HG03520 (cell line): ENCODE results near the gene ITM2C.
A peak's percentile ranks its signal among the peaks of the same experiment; 100 is the strongest.

Source experiments
- ATAC-seq: cut with Tn5 transposase; IDR thresholded peaks from one replicate; pipeline ENCODE4 v1.9.1; 2021; ENCODE audit warnings: mild to moderate bottlenecking, moderate library complexity; ENCODE audit not compliant: unreplicated experiment

ITM2C gene

DNA sequence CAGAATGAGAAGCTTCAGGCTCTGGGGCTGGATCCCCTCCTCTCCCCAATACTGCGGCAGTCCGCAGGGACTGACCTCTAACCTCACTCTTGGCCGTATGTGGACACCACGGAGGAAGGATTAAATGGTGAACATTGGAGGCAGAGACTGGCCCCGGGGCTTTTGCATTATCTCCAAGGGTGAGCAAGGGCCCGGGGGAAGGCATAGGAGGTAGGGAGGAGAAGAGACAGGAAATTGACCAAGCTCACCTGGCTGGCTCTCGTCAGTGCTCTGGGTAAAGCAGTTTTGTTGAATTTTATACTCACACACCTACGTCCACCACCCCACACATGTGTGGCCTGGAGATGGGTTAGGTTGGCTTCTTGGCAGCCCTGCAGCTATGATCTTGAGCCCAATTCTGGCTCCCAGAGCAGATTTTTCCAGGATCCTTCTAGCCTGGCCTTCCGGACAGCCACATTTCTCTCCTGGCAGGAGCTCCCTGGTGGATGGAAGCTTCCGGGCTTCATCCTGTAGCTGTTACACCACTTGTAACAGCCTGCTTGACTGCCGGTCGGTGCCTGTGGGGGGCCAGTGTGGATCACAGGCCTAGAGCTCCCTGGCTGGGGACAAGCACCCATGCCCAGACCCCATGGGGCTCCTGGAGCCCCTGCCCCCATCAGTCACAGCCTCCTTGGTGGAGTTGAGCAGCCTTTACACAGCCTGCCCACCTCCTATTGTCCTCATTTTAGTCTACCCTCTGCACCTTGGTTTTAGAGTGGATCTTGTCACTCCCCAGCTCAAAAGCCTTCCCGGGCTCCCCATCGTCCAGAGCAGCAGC, 7.6 kb downstream of the ITM2C start:
- ATAC-seq = no peak

DNA sequence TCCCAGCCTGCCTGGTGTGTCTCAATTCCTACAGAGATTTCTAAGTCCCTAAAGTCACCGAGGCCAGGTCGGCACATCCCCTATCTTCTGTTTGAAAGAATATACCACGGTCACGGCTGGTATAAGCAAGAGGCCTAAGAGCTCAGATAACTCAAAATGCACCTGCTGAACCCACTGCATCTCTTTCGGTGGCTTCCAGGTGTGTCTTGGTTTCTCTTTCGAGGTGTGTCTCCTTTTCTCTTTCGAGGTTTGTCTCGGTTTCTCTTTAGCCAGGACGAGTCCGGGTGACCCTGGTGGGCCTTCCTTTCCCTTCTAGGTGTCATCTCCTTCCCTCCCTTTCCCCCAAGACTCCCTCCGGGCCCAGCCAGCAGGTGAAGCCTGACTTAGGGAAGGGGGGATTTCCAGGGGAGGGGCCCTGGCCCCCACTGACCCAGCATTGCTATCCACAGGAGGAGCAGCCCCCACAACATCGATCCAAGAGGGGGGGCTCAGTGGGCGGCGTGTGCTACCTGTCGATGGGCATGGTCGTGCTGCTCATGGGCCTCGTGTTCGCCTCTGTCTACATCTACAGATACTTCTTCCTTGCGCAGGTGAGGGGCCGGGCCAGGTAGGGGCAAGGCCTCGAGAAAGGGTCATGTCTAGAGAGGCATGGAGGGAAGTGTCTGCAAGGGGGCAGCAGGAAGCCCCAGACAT, 8.4 kb downstream of the ITM2C start:
- ATAC-seq = peak; percentile 68

DNA sequence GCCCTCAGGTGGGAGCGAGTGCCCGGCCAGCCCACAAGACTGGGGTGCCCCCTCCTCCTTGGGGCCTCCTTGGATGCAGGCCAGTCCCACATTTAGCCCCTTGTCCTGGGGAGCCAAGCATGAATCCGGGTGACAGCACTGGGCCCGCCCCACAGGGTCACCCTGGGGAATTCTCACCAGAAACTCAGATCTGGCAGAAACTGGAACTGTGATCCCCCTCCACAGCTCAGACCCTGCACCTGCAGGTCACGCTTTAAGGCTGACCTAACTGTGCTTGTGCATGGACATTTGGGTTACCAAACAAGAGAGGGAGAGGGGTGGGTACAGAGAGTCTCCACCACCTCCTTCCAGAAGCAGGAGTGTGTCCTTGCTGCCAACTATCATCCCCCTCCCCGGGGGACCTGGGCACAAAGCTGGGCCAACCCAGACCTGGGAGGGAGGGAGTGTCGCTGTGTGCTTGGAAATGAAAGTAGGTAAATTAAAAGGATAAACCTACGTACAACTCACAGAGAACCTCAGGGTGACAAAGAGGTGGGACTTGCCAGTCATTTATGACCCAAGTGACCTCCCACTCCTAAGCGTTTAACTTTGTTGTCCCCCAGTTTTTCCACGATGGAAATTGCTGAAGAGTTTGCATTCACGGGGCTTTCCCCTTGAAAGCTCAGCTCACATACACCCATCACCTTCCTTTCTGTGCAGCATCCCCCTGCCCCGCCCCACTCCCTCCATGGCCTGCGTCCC, 9.1 kb downstream of the ITM2C start:
- peak; percentile 64 for ATAC-seq

DNA sequence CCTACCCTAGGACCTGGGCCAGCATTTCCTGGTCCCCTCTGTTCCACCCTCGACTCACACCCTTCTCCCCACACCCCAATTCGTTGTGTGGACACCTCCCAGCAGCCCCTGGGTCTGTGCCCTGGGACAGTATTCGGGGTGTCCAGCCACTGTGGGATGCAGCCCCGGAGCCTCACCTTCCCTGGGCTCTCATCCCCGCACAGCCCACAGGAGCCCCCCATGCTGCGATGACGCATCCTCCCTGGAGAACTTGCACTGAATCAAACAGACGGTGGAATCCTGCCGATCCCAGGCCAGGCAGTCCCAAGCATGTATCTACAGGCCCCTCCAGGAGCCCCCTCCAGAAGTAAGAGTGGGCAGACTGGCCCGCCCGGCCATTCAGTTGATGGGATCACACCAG, 9.7 kb downstream of the ITM2C start:
- no peak for ATAC-seq

DNA sequence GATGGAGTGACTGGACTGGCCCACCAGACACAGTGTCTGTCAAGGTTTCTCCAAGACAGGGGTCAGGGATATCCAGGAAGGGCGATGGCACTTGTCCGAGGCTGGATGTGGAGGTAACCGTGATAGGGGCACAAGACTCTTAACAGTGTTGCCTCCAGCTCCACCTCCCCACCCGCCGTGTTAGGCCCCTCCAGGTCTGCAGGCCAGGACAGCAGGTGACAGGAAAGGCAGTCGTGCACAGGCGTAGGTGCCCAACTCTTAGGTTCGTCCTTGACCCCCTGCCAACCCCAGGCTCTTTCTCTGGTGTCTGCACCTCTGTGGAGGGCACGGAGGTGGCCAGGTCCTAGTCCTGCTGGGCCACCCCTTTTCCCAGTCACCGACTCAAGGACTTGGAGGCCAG, 10.1 kb downstream of the ITM2C start:
- no peak for ATAC-seq

DNA sequence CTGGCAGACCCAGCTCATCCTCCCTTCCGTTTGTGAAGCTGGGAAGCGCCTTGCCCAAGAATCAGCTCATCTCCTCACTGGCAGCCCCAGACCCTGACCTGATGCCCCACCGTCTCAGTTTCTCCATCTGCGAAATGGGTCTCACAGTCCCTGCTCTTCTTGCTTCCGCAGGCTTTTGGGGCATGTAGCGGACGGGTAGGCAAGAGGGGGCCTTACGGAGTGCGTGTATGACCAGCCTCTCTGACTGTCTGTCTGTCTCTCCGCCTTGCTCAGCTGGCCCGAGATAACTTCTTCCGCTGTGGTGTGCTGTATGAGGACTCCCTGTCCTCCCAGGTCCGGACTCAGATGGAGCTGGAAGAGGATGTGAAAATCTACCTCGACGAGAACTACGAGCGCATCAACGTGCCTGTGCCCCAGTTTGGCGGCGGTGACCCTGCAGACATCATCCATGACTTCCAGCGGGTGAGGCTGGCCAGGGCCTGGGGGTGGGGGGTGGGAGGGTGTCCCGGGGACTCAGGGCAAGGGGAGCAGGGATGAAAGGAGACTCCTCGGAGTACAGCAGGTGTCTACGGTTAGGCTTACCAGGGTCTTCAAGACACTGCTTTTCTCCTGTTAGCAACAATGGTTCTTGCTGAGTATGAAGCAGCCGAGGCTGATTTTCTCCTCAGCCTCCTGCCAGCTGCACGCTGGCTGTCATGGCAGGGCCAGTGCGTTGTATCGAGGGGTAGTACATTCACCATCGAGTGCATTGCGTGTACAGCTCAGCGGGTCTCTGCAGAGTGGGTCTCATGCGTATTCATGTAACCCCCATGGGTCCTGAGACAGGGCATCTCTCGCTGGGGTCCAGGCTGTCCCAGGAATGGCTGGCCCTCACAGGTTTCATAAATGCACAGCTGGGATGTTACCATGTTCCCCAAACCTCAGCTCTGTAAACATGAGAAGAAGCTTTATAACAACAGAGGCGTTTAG, 10.9 kb downstream of the ITM2C start:
- ATAC-seq = no peak

DNA sequence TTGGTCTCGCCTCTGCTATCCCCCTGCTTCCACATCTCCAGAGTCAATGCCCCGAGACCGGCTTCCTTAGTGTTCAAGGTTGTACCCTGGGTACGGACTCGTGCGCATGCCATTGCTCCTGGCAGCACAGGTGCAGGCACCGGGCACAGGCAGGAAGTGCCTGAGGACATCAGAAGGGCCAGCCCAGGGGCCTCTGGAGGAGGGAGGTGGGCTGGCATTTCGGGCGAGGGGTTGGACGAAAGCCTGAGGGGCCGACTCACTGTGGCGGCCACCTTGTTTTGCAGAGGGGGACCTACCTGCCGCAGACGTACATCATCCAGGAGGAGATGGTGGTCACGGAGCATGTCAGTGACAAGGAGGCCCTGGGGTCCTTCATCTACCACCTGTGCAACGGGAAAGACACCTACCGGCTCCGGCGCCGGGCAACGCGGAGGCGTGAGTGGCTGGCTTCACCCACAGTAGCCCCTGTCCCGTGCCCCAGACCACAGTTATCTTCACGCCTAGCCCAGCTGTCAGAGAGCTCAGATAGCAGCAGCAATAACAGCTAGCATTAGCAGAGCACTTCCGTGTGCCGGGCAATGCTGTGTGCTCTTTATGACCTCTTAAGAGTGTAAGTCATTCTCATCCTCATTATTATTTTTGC, 12.5 kb downstream of the ITM2C start:
- no peak for ATAC-seq

DNA sequence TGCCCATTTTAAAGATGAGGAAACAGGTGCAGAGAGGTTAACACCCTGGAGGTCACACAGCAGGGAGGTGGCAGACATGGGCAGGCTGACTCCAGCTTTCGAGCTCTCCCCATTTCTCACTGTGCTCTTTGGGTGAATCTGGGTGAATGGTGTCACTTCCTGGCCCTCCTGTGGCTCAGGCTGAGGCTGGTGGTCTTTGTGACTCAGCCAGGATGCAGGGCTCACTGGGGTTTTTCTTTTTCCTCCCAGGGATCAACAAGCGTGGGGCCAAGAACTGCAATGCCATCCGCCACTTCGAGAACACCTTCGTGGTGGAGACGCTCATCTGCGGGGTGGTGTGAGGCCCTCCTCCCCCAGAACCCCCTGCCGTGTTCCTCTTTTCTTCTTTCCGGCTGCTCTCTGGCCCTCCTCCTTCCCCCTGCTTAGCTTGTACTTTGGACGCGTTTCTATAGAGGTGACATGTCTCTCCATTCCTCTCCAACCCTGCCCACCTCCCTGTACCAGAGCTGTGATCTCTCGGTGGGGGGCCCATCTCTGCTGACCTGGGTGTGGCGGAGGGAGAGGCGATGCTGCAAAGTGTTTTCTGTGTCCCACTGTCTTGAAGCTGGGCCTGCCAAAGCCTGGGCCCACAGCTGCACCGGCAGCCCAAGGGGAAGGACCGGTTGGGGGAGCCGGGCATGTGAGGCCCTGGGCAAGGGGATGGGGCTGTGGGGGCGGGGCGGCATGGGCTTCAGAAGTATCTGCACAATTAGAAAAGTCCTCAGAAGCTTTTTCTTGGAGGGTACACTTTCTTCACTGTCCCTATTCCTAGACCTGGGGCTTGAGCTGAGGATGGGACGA, 13.2 kb downstream of the ITM2C start:
- ATAC-seq = no peak

DNA sequence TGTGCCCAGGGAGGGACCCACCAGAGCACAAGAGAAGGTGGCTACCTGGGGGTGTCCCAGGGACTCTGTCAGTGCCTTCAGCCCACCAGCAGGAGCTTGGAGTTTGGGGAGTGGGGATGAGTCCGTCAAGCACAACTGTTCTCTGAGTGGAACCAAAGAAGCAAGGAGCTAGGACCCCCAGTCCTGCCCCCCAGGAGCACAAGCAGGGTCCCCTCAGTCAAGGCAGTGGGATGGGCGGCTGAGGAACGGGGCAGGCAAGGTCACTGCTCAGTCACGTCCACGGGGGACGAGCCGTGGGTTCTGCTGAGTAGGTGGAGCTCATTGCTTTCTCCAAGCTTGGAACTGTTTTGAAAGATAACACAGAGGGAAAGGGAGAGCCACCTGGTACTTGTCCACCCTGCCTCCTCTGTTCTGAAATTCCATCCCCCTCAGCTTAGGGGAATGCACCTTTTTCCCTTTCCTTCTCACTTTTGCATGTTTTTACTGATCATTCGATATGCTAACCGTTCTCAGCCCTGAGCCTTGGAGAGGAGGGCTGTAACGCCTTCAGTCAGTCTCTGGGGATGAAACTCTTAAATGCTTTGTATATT, 14.0 kb downstream of the ITM2C start:
- ATAC-seq = no peak

DNA sequence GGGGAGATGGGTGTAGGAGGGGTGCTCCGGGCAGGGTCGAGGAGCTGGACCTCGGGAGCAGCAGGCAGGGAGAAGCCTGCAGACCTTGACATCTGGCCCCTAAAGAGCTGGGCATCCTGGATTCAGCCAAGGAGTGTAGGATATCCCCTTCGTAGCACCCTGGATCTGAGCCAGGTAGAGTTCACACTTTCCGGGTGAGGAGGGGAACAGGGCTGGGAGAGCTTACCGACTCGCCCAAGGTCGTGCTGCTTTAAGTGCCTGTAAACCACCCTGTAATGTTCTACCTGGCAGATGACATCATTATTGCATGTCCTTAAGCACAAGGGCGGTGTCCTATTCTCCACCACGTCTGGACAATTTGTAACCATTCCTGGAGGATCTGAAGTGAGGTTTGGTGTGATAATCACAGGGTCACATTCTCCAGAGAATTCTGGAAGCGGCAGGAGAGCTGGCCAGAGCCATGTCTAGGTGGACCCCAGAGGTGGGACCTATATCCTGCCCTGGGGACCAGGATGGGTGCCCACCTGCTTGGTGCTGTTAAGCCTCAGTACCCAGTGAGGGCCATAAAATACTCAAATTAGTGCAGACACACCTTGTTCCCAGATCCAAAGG, 14.6 kb downstream of the ITM2C start:
- no peak for ATAC-seq

DNA sequence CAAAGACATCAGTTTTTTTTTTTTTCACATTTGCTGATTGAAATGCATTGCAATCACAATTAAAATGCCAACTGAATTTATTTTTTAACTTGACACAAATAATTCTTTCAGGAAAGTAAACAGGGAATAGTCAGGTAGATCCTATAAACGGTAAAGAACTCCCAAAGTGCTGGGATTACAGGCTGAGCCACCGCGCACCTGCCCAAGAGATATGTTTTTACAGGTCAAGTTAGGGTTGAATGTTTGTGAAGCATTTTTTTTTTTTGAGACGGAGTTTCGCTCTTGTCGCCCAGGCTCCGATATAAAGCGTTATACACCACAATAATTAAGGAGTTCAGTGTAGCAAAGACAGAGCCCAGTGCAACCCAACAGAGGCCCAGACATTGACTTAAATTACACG, 15.1 kb downstream of the ITM2C start:
- no peak for ATAC-seq

DNA sequence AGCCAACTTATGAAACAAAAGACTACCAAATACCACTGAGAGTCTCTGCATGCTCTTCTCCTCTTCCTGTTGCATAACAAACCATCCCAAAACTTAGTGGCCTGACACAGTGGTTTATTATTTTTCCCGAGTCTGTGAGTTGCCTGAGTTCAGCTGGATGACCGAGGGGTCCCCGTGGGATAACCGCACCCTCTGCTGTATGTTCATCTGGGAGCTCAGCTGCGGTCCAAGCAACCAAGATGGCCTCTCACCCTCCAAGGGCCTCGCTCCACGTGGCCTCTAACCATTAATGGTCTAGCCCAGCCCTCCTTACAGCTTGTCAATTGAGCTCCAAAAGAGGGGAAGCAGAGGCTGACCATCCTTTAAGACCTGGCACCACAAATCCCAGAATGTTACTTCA, 17.1 kb downstream of the ITM2C start:
- ATAC-seq = no peak

DNA sequence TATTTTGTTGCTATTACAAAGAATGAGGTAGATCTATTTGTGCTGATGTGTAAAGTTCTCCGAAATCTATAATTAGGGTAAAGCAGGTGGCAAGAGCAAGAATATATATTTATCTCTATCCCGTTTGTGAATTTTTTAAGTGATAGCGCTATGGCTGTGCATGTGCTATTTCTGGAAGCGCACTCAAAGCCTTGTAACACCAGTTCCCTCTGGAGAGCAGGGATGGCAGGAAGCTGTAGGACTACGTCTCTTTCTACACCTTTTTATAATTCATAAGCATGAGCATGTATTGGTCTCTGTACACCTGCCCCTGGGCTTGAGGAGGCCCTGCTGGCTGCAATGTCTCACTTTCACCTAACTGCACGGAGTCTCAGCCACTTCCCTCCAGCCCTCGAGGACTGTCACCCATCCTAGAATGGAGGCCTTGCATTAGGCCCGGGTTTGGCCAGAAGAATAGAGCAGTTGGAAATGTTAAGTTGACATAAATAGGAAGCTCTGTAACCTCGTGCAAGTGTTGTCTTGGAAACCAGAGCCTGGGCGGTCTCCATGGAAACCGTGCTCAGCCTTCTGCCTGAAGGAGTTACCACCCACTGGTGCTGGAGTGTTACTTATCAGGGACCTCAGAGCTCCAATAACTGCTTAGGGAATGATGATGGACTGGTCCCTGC, 20.9 kb downstream of the ITM2C start:
- ATAC-seq = no peak

DNA sequence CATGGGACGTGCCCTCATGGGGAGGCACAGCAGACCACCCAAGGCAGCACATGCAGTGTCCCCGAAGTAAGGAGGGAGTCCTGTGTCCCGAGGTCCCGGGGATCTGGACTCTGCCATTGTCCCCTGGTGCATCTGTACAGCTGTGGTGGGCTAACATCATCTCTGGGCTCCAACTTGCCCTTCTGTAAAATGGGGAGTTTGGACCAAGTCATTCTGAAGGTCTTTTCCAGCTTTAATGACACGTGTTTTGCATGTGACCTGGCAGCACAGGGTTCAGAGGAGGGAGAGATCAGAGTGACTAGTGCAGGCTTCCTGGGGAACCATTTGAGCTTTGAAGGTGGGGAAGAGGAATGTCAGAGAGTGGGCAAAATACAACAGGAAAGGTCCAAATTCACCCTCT, 21.5 kb downstream of the ITM2C start:
- no peak for ATAC-seq

DNA sequence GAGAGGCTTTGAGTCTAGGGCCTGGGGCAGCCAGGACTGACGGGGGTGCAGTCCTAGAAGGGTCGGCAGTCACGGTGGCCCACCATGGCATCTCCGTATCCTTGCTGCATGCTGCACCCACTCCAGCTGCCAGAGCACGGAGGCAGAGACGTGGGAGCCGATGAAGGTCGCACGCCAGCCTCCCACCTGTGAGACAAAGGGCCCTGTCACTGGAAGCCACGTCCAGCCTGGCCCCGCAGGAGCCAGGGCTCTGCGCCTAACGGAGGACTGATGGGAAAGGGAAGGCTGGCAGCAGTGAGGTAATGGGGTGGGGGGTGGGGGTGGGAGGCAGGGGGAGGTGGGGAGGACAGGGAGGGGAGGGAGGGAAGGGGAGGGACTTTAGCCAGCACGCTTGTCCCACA, 21.9 kb downstream of the ITM2C start:
- ATAC-seq = no peak

DNA sequence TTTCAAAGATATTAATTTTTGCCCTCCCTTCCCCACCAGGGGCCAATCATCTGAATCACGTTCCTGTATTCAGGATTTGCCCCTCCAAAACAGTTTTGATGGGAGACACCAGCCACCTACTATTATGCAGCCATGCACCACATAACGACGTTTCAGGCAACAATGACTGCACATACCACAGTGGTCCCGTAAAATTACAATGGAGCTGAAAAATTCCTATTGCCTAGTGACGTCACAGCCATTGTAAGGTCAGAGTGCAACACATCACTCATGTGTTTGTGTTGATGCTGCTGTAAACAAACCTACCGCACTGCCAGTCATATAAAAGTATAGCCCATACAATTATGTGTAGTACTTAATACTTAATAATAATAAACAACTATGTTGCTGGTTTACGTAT, 22.6 kb downstream of the ITM2C start:
- ATAC-seq = no peak

DNA sequence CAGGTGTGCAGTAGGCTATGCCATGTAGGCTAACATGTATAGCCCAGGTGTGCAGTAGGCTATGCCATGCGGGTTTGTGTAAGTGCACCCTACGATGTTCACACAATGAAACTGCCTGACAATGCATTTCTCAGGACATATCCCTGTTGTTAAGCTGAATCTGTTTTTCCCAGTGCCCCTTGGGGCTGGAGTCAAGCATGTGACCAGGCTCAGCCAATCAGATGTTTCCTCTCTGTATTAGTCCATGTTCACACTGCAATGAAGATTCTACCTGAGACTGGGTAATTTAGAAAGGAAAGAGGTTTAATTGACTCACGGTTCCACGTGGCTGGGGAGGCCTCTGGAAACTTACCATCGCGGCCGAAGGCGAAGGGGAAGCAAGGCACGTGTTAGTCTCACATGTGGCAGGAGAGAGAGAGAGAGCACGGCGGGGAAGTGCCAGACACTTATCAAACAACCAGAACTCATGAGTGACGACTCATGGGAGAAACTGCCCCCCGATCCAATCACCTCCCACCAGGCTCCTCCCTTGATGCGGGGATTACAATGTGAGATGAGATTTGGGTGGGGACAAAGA, 24.2 kb downstream of the ITM2C start:
- ATAC-seq = no peak
